HCT116 (cell line): Measurements from ENCODE around the gene MALRD1. TPM values are rescaled to one million over a fixed set of nuclear protein-coding genes. Genes with fewer than 3 reads are reported as not detected.

ENCODE experiments used
- ATAC-seq: fragments of 200-7000 bp; cut with Tn5 transposase; 2 replicates; pipeline ENCODE4 v1.9.1; 2020; ENCODE audit warnings: mild to moderate bottlenecking, moderate library complexity
- BruUV-seq: library from RNA; stranded (reverse); fragments of 400-500 nt; replicated peaks from 2 replicates; lab custom pipeline; 2021; lab: Mats Ljungman, UMichigan
- CTCF ChIA-PET: fragments of 300-600 bp; sonication (Branson Sonifier 250); formaldehyde crosslinking; loops from one replicate; lab custom pipeline; 2021; ENCODE audit warnings: antibody characterized with exemption; lab: Charles Lee
- POLR2A ChIA-PET: fragments of 300-600, 350-600 bp; sonication (Branson Sonifier 250); formaldehyde crosslinking; loops from one replicate; lab custom pipeline; 2021; ENCODE audit warnings: antibody characterized with exemption; lab: Charles Lee
- RAD21 ChIA-PET, 2 experiments: fragments of 300-600 bp; sonication (Branson Sonifier 250); formaldehyde crosslinking; loops; one replicate each; lab custom pipeline; 2023; ENCODE audit warnings: low total read pairs in 2 of 2; ENCODE audit not compliant: uncharacterized antibody in 2 of 2, unreplicated experiment in 2 of 2, low non-redundant PET in 1 of 2; lab: Charles Lee
- DNase-seq: peaks from one replicate; pipeline ENCODE4 v3.0.0-alpha.2; 2010; ENCODE audit warnings: low read depth, low spot score
- H2AFZ ChIP-seq: fragments of 200-600 bp; shearing (Covaris generic), sonication (generic); 2 replicates; pipeline ENCODE4 v1.6.1; 2017; ENCODE audit warnings: low read depth, mixed run types, mixed read lengths, antibody characterized with exemption, low read length; ENCODE audit not compliant: poor library complexity, severe bottlenecking
- H3K27ac ChIP-seq: 2 replicates; pipeline ENCODE4 v1.5.1; 2012; ENCODE audit warnings: low read depth, low read length
- H3K27me3 ChIP-seq: fragments of 200-600 bp; sonication (generic); 2 replicates; pipeline ENCODE4 v1.6.1; 2016; ENCODE audit warnings: mixed run types, low read length, mixed read lengths; ENCODE audit not compliant: insufficient read depth
- H3K36me3 ChIP-seq, 2 experiments: fragments of 200-500 bp in 1 of 2; fragments of 200-600 bp in 1 of 2; sonication (Bioruptor generic) in 1 of 2; sonication (generic) in 1 of 2; 2 replicates each; pipeline versions ENCODE4 v1.5.1 to v1.6.1; 2014 to 2016; ENCODE audit warnings: low read length in 2 of 2, inconsistent platforms in 1 of 2, mixed read lengths in 1 of 2, mixed run types in 1 of 2; ENCODE audit not compliant: insufficient read depth in 2 of 2, control insufficient read depth in 1 of 2
- H3K4me1 ChIP-seq, 2 experiments: fragments of 200-600 bp in 1 of 2; sonication (generic) in 1 of 2; 2 replicates each; pipeline versions ENCODE4 v1.5.1 to v1.6.1; 2012 to 2017; ENCODE audit warnings: low read length in 2 of 2, inconsistent platforms in 1 of 2, mild to moderate bottlenecking in 1 of 2, mixed read lengths in 1 of 2, mixed run types in 1 of 2, moderate library complexity in 1 of 2; ENCODE audit not compliant: insufficient read depth in 2 of 2, control insufficient read depth in 1 of 2
- H3K4me2 ChIP-seq: fragments of 200-600 bp; sonication (generic); 2 replicates; pipeline ENCODE4 v1.6.1; 2017; ENCODE audit warnings: mixed run types, low read length, mixed read lengths
- H3K4me3 ChIP-seq, 2 experiments: fragments of 200-600 bp in 1 of 2; sonication (generic) in 1 of 2; replicated peaks in 1 of 2; 2 replicates each; pipeline ENCODE4 v1.5.1; 2011 to 2016; ENCODE audit warnings: low read length in 2 of 2, control low read depth in 1 of 2, low read depth in 1 of 2, mild to moderate bottlenecking in 1 of 2, mixed read lengths in 1 of 2, mixed run types in 1 of 2
- H3K79me2 ChIP-seq: fragments of 200-600 bp; sonication (generic); 2 replicates; pipeline ENCODE4 v1.6.1; 2017; ENCODE audit warnings: mild to moderate bottlenecking, mixed run types, low read length, moderate library complexity, mixed read lengths; ENCODE audit not compliant: insufficient read depth
- H3K9ac ChIP-seq: fragments of 200-600 bp; sonication (generic); 2 replicates; pipeline ENCODE4 v1.6.1; 2016; ENCODE audit warnings: low read length, mixed read lengths
- H3K9me2 ChIP-seq: fragments of 200-600 bp; sonication (generic), shearing (Covaris generic); 2 replicates; pipeline ENCODE4 v1.6.1; 2017; ENCODE audit warnings: mixed run types, mild to moderate bottlenecking, moderate library complexity; ENCODE audit not compliant: insufficient read depth
- H3K9me3 ChIP-seq, 2 experiments: fragments of 200-500 bp in 1 of 2; fragments of 200-600 bp in 1 of 2; sonication (Bioruptor generic) in 1 of 2; sonication (generic) in 1 of 2; 2 replicates each; pipeline ENCODE4 v1.6.1; 2014 to 2017; ENCODE audit warnings: low read length in 2 of 2, mixed read lengths in 2 of 2, inconsistent platforms in 1 of 2, low read depth in 1 of 2, mild to moderate bottlenecking in 1 of 2, mixed run types in 1 of 2, moderate library complexity in 1 of 2; ENCODE audit not compliant: control insufficient read depth in 1 of 2, insufficient read depth in 1 of 2
- H4K20me1 ChIP-seq: fragments of 200-600 bp; sonication (generic), shearing (Covaris generic); 2 replicates; pipeline ENCODE4 v1.6.1; 2017; ENCODE audit warnings: mixed run types, mild to moderate bottlenecking, moderate library complexity; ENCODE audit not compliant: insufficient read depth
- CEBPB ChIP-seq: IDR thresholded peaks from 2 replicates; pipeline ENCODE4 v1.6.1; 2012; ENCODE audit warnings: low read depth
- FOSL1 ChIP-seq: IDR thresholded peaks from 2 replicates; pipeline ENCODE4 v1.6.1; 2012; ENCODE audit warnings: low read depth
- POLR2AphosphoS5 ChIP-seq: IDR thresholded peaks from 2 replicates; pipeline ENCODE4 v1.6.1; 2011; ENCODE audit warnings: mild to moderate bottlenecking, low read depth, low read length, moderate library complexity
- RAD21 ChIP-seq: IDR thresholded peaks from 2 replicates; pipeline ENCODE4 v1.6.1; 2012; ENCODE audit warnings: low read depth, mild to moderate bottlenecking
- SIN3A ChIP-seq: IDR thresholded peaks from 2 replicates; pipeline ENCODE4 v1.6.1; 2012; ENCODE audit warnings: low read depth
- TCF7L2 ChIP-seq: IDR thresholded peaks from 2 replicates; pipeline ENCODE4 v1.7.0; 2011; ENCODE audit warnings: borderline replicate concordance, inconsistent platforms; ENCODE audit not compliant: insufficient read depth, insufficient read length; ENCODE audit errors: extremely low read depth
- intact Hi-C: fragments of 100-400 bp; cut with micrococcal nuclease; formaldehyde crosslinking; loops from 2 replicates; pipeline ENCODE4 v1.10.0; 2022
- total RNA-seq: library from RNA; stranded (reverse); gene quantifications from one replicate; pipeline ENCODE4 v1.2.1, GENCODE V29; 2021; ENCODE audit not compliant: unreplicated experiment
- TF ChIP-seq, protein P1 (sequence below), 3 experiments: fragments of 200-600 bp in 1 of 3; sonication (generic) in 1 of 3; IDR thresholded peaks in 2 of 3; conservative IDR thresholded peaks in 1 of 3; 2 replicates each; pipeline ENCODE4 v1.5.1; 2012 to 2017; ENCODE audit warnings: low read depth in 2 of 3, low read length in 2 of 3, antibody characterized with exemption in 1 of 3, borderline replicate concordance in 1 of 3, control low read depth in 1 of 3, mild to moderate bottlenecking in 1 of 3, mixed read lengths in 1 of 3, mixed run types in 1 of 3, moderate library complexity in 1 of 3; ENCODE audit not compliant: insufficient read depth in 1 of 3
- TF ChIP-seq, protein P2 (sequence below): IDR thresholded peaks from 2 replicates; pipeline ENCODE4 v1.6.1; 2011; ENCODE audit warnings: mild to moderate bottlenecking, low read length, moderate library complexity; ENCODE audit not compliant: insufficient replicate concordance; ENCODE audit errors: extremely low read depth
- TF ChIP-seq, protein P3 (sequence below): IDR thresholded peaks from 2 replicates; pipeline ENCODE4 v1.6.1; 2012
- TF ChIP-seq, protein P4 (sequence below): IDR thresholded peaks from 2 replicates; pipeline ENCODE4 v1.6.1; 2012; ENCODE audit warnings: low read depth

Gene MALRD1
- total RNA-seq, 1 experiment from 2014 or later = not detected

DNA sequence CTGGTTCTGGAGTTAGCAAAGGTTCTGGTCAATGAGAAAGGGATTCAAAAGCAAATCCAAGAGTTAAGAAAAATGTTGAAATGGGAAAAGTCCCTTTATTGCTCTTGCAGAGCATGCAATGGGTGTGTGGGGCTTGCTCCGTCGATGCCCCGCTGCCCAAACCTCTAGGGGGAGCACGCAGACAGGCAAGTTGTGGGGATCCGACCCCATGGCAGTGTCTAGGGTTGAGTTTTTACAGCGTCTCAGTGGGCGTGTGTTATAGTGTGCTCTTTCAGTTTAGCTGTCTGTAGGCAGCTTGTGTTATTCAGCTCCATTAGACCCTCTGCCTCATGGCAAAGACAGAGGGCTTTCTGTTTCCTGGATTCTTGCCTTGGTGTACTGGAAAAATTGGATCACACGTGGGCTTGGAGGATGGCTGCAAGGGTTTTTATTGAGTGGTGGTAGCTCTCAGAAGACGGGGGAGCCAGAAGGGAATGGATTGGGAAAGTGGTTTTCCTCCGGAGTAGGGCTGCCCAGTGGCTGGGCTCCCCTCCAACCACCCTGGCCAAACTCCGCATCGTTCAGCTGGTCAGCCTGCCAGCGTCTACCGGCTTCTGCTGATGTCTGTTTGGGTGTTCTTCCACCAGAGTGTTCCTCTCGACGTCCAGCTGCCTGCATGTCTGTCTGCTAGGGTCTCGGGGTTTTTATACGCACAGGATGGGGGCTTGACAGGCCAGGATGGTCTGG, 665.4 kb downstream of the MALRD1 start:
- TF ChIP-seq TCF7L2 (no peak), FOSL1 (no peak), CEBPB (no peak), SIN3A (no peak), RAD21 (no peak), POLR2AphosphoS5 (no peak)
- TF ChIP-seq, protein P1, sequence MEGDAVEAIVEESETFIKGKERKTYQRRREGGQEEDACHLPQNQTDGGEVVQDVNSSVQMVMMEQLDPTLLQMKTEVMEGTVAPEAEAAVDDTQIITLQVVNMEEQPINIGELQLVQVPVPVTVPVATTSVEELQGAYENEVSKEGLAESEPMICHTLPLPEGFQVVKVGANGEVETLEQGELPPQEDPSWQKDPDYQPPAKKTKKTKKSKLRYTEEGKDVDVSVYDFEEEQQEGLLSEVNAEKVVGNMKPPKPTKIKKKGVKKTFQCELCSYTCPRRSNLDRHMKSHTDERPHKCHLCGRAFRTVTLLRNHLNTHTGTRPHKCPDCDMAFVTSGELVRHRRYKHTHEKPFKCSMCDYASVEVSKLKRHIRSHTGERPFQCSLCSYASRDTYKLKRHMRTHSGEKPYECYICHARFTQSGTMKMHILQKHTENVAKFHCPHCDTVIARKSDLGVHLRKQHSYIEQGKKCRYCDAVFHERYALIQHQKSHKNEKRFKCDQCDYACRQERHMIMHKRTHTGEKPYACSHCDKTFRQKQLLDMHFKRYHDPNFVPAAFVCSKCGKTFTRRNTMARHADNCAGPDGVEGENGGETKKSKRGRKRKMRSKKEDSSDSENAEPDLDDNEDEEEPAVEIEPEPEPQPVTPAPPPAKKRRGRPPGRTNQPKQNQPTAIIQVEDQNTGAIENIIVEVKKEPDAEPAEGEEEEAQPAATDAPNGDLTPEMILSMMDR (IDR thresholded peaks at IDR 0.05 in 2 of 3, conservative IDR thresholded peaks at IDR 0.05 in 1 of 3; ENCODE audit: borderline replicate concordance in 1 of 3, insufficient read depth in 1 of 3, low read depth in 2 of 3, low read length in 2 of 3) = no peak
- TF ChIP-seq, protein P2, sequence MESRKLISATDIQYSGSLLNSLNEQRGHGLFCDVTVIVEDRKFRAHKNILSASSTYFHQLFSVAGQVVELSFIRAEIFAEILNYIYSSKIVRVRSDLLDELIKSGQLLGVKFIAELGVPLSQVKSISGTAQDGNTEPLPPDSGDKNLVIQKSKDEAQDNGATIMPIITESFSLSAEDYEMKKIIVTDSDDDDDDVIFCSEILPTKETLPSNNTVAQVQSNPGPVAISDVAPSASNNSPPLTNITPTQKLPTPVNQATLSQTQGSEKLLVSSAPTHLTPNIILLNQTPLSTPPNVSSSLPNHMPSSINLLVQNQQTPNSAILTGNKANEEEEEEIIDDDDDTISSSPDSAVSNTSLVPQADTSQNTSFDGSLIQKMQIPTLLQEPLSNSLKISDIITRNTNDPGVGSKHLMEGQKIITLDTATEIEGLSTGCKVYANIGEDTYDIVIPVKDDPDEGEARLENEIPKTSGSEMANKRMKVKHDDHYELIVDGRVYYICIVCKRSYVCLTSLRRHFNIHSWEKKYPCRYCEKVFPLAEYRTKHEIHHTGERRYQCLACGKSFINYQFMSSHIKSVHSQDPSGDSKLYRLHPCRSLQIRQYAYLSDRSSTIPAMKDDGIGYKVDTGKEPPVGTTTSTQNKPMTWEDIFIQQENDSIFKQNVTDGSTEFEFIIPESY = no peak
- TF ChIP-seq, protein P3, sequence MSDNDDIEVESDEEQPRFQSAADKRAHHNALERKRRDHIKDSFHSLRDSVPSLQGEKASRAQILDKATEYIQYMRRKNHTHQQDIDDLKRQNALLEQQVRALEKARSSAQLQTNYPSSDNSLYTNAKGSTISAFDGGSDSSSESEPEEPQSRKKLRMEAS = no peak
- TF ChIP-seq, protein P4, sequence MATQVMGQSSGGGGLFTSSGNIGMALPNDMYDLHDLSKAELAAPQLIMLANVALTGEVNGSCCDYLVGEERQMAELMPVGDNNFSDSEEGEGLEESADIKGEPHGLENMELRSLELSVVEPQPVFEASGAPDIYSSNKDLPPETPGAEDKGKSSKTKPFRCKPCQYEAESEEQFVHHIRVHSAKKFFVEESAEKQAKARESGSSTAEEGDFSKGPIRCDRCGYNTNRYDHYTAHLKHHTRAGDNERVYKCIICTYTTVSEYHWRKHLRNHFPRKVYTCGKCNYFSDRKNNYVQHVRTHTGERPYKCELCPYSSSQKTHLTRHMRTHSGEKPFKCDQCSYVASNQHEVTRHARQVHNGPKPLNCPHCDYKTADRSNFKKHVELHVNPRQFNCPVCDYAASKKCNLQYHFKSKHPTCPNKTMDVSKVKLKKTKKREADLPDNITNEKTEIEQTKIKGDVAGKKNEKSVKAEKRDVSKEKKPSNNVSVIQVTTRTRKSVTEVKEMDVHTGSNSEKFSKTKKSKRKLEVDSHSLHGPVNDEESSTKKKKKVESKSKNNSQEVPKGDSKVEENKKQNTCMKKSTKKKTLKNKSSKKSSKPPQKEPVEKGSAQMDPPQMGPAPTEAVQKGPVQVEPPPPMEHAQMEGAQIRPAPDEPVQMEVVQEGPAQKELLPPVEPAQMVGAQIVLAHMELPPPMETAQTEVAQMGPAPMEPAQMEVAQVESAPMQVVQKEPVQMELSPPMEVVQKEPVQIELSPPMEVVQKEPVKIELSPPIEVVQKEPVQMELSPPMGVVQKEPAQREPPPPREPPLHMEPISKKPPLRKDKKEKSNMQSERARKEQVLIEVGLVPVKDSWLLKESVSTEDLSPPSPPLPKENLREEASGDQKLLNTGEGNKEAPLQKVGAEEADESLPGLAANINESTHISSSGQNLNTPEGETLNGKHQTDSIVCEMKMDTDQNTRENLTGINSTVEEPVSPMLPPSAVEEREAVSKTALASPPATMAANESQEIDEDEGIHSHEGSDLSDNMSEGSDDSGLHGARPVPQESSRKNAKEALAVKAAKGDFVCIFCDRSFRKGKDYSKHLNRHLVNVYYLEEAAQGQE = no peak
- peaks cover 0 to 21% of the 10 kb centered on the region in 2 experiments; a peak in 2 of 4 replicates for H3K9me3 ChIP-seq
- no peaks in the 10 kb centered on the region for H3K79me2 ChIP-seq
- H3K9me2 ChIP-seq = no peaks in the 10 kb centered on the region
- ChIA-PET CTCF (no interaction called here), RAD21 (no interaction called here), POLR2A (no interaction called here)
- no peaks in the 10 kb centered on the region for H4K20me1 ChIP-seq
- no peak overlapping the region for H2AFZ ChIP-seq
- H3K9ac ChIP-seq = no peak overlapping the region
- no peak overlapping the region for H3K27ac ChIP-seq
- no peak overlapping the region for H3K4me3 ChIP-seq
- no peaks in the 10 kb centered on the region for H3K27me3 ChIP-seq
- no TSS peak for BruUV-seq
- no peak for ATAC-seq
- H3K4me2 ChIP-seq = no peak overlapping the region
- intact Hi-C loops = no loop called here
- H3K36me3 ChIP-seq = no peaks in the 10 kb centered on the region
- H3K4me1 ChIP-seq = no peaks in the 10 kb centered on the region
- no peak for DNase-seq
